ENCODE data around the gene ECEL1. TPM values are rescaled to one million over a fixed set of nuclear protein-coding genes. Genes with fewer than 3 reads are reported as not detected.

ECEL1 gene
- total RNA-seq, 1 donor from 2014 or later = 0.14 TPM

GRCh38 chr2:232497348-232497747 lies 9.7 kb upstream of the ECEL1 start:
- DNase-seq (ENCODE audit: low read depth) (no peak), FAIRE-seq (no peak)
- Mint-ChIP-seq H3K36me3 (ENCODE audit: low read depth, unreplicated experiment) (no peaks in the 10 kb centered on the region), H3K9me3 (ENCODE audit: unreplicated experiment) (no peaks in the 10 kb centered on the region), H3K4me3 (ENCODE audit: unreplicated experiment) (no peak overlapping the region), H3K27me3 (ENCODE audit: low read depth, unreplicated experiment) (peaks cover 62% of the 10 kb centered on the region), H3K27ac (ENCODE audit: unreplicated experiment) (no peak overlapping the region), H3K4me1 (ENCODE audit: low read depth, unreplicated experiment) (no peaks in the 10 kb centered on the region)
- Histone ChIP-seq H3K79me2 (ENCODE audit: insufficient read depth, low read length) (no peaks in the 10 kb centered on the region), H3K36me3 (ENCODE audit: insufficient read depth, low read length) (no peaks in the 10 kb centered on the region), H3K4me3 (ENCODE audit: insufficient read depth, low read depth, low read length) (no peak overlapping the region), H4K20me1 (ENCODE audit: insufficient read depth, low read length) (no peaks in the 10 kb centered on the region), H3K27me3 (ENCODE audit: insufficient read depth, low read length) (peaks cover 17% of the 10 kb centered on the region), H2AFZ (ENCODE audit: low read depth, low read length) (no peak overlapping the region), H3K27ac (ENCODE audit: low read depth, low read length) (no peak overlapping the region), H3K4me1 (ENCODE audit: insufficient read depth, low read length) (no peaks in the 10 kb centered on the region), H3K4me2 (ENCODE audit: low read length) (no peak overlapping the region), H3K9me3 (ENCODE audit: insufficient read depth, low read depth, low read length) (no peaks in the 10 kb centered on the region), H3K9ac (ENCODE audit: low read length) (no peak overlapping the region)
- TF ChIP-seq CTCF (IDR thresholded peaks at IDR 0.05; ENCODE audit: insufficient read depth, low read depth, low read length) = no peak
- TF ChIP-seq EZH2 (IDR thresholded peaks at IDR 0.05; ENCODE audit: insufficient read depth, low read length) = no peak

GRCh38 chr2:232496501-232497270 lies 9.1 kb upstream of the ECEL1 start:
- Histone ChIP-seq H3K4me1 (ENCODE audit: insufficient read depth, low read length) (no peaks in the 10 kb centered on the region), H3K36me3 (ENCODE audit: insufficient read depth, low read length) (no peaks in the 10 kb centered on the region), H3K9ac (ENCODE audit: low read length) (no peak overlapping the region), H2AFZ (ENCODE audit: low read depth, low read length) (no peak overlapping the region), H4K20me1 (ENCODE audit: insufficient read depth, low read length) (no peaks in the 10 kb centered on the region), H3K79me2 (ENCODE audit: insufficient read depth, low read length) (no peaks in the 10 kb centered on the region), H3K4me3 (ENCODE audit: insufficient read depth, low read depth, low read length) (no peak overlapping the region), H3K4me2 (ENCODE audit: low read length) (no peak overlapping the region), H3K27ac (ENCODE audit: low read depth, low read length) (no peak overlapping the region), H3K9me3 (ENCODE audit: insufficient read depth, low read depth, low read length) (no peaks in the 10 kb centered on the region), H3K27me3 (ENCODE audit: insufficient read depth, low read length) (peaks cover 13% of the 10 kb centered on the region)
- peaks cover 68% of the 10 kb centered on the region for H3K27me3 Mint-ChIP-seq (ENCODE audit: low read depth, unreplicated experiment)
- DNase-seq (ENCODE audit: low read depth) (no peak), FAIRE-seq (no peak)
- H3K9me3 Mint-ChIP-seq (ENCODE audit: unreplicated experiment) = no peaks in the 10 kb centered on the region
- H3K27ac Mint-ChIP-seq (ENCODE audit: unreplicated experiment) = no peak overlapping the region
- no peak for TF ChIP-seq CTCF (IDR thresholded peaks at IDR 0.05; ENCODE audit: insufficient read depth, low read depth, low read length)
- no peaks in the 10 kb centered on the region for H3K4me1 Mint-ChIP-seq (ENCODE audit: low read depth, unreplicated experiment)
- no peaks in the 10 kb centered on the region for H3K36me3 Mint-ChIP-seq (ENCODE audit: low read depth, unreplicated experiment)
- H3K4me3 Mint-ChIP-seq (ENCODE audit: unreplicated experiment) = no peak overlapping the region

GRCh38 chr2:232495292-232495691 lies 7.7 kb upstream of the ECEL1 start:
- no peak overlapping the region for H3K9ac ChIP-seq (ENCODE audit: low read length)
- no peaks in the 10 kb centered on the region for H3K9me3 ChIP-seq (ENCODE audit: insufficient read depth, low read depth, low read length)
- TF ChIP-seq CTCF (IDR thresholded peaks at IDR 0.05; ENCODE audit: insufficient read depth, low read depth, low read length) = no peak
- TF ChIP-seq EZH2 (IDR thresholded peaks at IDR 0.05; ENCODE audit: insufficient read depth, low read length) = no peak
- H3K27me3 Mint-ChIP-seq (ENCODE audit: low read depth, unreplicated experiment) = peaks cover 67% of the 10 kb centered on the region
- DNase-seq (ENCODE audit: low read depth) = no peak
- H3K4me3 ChIP-seq (ENCODE audit: insufficient read depth, low read depth, low read length) = no peak overlapping the region
- no peak overlapping the region for H2AFZ ChIP-seq (ENCODE audit: low read depth, low read length)
- H3K4me1 ChIP-seq (ENCODE audit: insufficient read depth, low read length) = no peaks in the 10 kb centered on the region
- no peaks in the 10 kb centered on the region for H3K36me3 ChIP-seq (ENCODE audit: insufficient read depth, low read length)
- H4K20me1 ChIP-seq (ENCODE audit: insufficient read depth, low read length) = no peaks in the 10 kb centered on the region
- no peak overlapping the region for H3K27ac Mint-ChIP-seq (ENCODE audit: unreplicated experiment)
- no peaks in the 10 kb centered on the region for H3K4me1 Mint-ChIP-seq (ENCODE audit: low read depth, unreplicated experiment)
- no peak overlapping the region for H3K27ac ChIP-seq (ENCODE audit: low read depth, low read length)
- no peak for FAIRE-seq
- H3K4me2 ChIP-seq (ENCODE audit: low read length) = no peak overlapping the region
- peaks cover 9% of the 10 kb centered on the region for H3K27me3 ChIP-seq (ENCODE audit: insufficient read depth, low read length)
- H3K9me3 Mint-ChIP-seq (ENCODE audit: unreplicated experiment) = no peaks in the 10 kb centered on the region
- H3K79me2 ChIP-seq (ENCODE audit: insufficient read depth, low read length) = no peaks in the 10 kb centered on the region
- no peaks in the 10 kb centered on the region for H3K36me3 Mint-ChIP-seq (ENCODE audit: low read depth, unreplicated experiment)
- no peak overlapping the region for H3K4me3 Mint-ChIP-seq (ENCODE audit: unreplicated experiment)
